ENCODE measurements around the gene HERC4.

DNA sequence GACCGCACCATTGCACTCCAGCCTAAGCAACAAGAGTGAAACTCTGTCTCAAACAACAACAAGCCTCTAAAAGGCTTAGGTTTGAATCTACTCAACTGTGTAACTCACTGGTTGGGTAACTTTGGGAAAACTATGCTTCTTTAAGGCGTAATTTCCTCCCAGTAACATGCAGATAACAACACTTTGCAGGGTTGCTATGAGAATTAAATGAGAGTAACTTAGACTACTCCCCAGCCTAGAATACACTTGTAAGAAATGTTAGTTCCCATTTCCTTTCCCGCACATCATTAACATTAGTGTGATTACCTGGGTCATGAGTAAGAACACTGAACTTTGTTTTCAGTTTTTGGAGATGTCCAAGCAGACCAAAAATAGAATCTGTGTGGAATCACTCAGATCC, 28.8 kb upstream of the HERC4 start:
- TF ChIP-seq POLR2AphosphoS5 (IDR thresholded peaks at IDR 0.05; ENCODE audit: low read depth, low read length) (no peak), TAF1 (IDR thresholded peaks at IDR 0.05; ENCODE audit: borderline replicate concordance, low read depth, low read length) (no peak)

Measured in GM12892 (cell line).